ENCODE data around the gene PARD6G.

PARD6G gene

DNA sequence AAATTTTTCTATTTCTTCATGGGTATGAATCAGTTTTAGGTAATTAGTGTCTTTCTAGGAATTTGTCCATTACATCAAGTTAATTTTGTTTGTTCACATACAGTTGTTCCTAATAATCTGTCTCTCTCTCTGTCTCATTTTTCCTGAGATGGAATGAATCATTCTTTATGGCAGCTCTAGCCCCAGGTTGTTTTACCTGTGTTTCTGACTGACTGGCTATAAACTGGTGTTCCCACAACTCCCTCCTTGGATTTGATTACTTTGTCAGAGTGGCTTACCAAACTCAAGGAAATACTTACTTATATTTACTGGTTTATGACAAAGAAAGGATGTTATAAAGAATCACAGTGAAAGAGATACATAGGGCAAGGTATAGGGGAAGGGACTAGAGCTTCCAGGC is 123.2 kb downstream of the PARD6G start:
- DNase-seq (ENCODE audit: extremely low read depth in 1 of 2, low read depth in 1 of 2) = no peak

GRCh38 chr18:80120932-80121331 is 126.4 kb downstream of the PARD6G start:
- DNase-seq (ENCODE audit: extremely low read depth in 1 of 2, low read depth in 1 of 2) = no peak

GRCh38 chr18:80119111-80119510 is 128.2 kb downstream of the PARD6G start:
- DNase-seq (ENCODE audit: extremely low read depth in 1 of 2, low read depth in 1 of 2) = no peak

DNA sequence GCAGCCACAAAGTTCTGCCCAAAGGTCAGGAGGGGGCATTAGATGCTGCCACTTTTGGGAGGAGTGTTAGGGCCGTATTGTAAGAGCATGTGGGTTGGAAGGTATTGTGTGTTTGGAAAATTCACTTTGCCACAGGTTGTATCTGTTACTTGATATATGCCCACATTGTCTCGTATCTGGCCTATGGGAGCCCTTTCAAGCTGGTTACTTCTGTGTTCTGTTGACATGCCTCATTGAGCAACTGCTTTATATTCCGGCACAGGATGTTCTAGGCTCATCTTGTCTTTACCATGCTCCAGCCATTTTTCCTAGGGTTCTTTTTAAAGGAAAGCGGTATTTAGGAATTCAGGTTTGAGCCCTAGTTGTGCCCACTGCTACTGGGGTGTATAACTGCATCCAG is 132.3 kb downstream of the PARD6G start:
- no peak for DNase-seq (ENCODE audit: extremely low read depth in 1 of 2, low read depth in 1 of 2)

DNA sequence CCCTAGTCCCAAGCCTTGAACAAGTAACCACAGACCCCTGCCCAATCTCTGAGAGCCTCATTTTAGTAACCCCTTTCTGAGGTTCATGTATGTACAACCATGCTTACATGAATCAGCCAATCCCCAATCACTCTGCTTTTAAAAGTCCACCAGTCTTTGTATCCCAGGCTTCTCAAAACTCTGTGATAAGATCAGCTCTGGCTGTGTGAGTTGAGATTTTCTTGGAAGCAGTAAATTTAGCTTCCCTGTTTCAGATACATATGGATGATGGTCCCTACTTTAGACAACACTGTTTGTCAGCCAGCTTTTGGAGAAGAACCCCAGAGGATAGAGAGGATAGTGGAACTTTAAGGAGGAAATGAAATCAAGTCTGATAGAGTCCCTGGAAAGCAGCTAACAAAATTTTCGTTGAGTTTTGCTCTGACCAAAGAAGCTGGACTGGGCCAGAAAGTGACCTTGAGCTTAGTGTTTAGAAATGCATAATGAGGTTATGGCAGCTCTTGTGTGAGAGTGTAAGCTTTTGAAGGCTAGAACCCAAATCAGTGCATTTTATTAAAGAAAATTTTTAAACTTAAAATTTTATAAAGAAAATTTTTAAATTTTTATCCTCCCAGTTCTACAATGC is 134.6 kb downstream of the PARD6G start:
- DNase-seq (ENCODE audit: extremely low read depth in 1 of 2, low read depth in 1 of 2) = no peak

DNA sequence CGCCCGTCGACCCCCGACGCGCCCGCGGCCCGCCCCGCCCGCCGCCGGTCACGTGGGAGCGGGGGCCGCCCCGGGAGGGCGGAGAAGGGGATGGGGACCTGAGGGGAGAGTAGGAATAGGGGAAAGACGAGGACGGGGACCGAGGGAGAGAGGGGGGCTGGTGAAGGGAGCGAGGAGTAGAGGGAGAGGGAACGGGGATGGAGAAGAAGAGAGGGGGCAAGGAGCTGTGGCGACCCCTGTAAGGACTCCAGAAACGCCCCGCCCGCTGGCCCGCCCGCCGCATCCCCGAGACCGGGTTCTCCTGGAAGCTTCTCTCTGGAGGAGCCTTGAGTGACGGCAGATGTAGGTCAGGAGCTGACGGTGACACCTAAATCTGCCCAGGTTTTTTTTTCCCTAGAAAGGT is 137.6 kb downstream of the PARD6G start:
- DNase-seq (ENCODE audit: extremely low read depth in 1 of 2, low read depth in 1 of 2) = no peak

DNA sequence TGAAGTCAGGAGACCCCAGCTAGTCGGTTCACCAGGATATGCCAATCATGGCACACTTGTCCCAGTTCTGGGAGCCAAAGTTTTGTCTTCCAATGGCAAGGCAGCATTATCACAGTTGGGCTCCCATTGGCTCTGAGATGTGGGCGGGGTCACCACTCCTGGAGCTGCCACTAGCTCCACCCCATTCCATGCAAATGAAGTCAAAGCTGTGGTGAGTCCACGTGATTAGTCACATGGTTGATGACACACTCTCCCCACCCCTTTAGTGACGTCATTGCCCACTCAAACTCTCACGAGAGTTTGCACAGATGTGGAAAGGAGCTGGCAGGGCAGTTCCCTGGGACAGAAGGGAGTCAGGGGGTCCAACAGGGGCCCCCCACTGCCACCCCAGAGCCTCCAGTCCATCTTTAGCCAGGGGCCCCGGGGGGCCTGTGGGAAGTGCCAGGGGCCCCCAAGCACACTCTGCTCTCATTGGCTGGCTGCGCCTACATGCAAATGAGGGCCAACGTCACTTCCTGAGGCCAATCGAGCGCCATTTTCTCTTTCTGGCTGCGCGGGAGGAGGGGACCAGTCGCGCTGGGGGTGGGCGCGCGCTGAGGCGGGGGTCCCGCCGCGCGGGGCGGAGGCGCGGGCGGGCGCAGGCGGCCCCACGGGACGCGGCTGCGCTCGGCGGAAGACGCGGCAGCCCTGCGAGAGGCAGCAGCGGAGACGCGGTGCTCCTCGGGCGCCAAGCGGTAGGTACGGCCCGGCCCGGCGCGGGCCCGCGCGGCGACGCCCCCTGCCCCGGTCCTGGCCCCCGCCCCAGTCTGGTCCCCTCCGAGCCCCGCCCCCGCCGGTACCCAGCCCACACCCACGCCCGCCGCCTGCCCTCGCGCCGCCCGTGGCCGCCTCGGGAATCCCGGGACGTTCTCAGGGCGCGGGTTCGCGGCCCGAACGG is 138.3 kb downstream of the PARD6G start, which contains the start of gene ADNP2:
Gene ADNP2, plus strand, starts transcription at position 524 of the 937 bp plus-strand sequence. CDS start 8,281 bp downstream, outside the sequence.
- DNase-seq (ENCODE audit: extremely low read depth in 1 of 2, low read depth in 1 of 2) = peak; percentile 57 to 61

GRCh38 chr18:80108121-80108536 is 139.2 kb downstream of the PARD6G start:
- no peak for DNase-seq (ENCODE audit: extremely low read depth in 1 of 2, low read depth in 1 of 2)

DNA sequence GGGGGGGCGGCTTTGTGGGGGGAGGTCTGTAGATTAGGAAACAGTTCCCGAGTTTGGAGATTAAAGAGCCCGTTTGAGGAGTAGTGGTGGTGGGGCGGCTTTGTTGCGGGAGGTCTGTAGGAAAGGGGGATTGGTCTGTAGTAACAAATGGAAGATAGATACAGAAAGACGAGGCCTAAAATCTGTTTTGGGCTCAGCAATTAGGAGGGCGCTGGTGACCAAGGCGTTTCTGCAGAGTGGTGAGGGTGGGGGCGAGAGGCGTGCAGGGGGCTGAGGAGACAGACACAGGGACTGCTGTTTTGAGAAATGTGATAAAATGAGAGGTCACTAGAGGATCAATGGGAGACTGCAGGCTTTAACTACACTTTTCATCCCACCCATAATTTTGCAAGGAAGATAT is 139.9 kb downstream of the PARD6G start:
- DNase-seq (ENCODE audit: extremely low read depth in 1 of 2, low read depth in 1 of 2) = no peak
